ENCODE results near the gene STX17. TPM values are rescaled to one million over a fixed set of nuclear protein-coding genes. Genes with fewer than 3 reads are reported as not detected.

Gene STX17
- total RNA-seq, 2 donors from 2014 or later: 34.0 to 87.9 TPM

GRCh38 chr9:99863955-99864354, 42.5 kb upstream of the STX17 start:
- Histone ChIP-seq H3K4me3 (no peak overlapping the region), H3K4me1 (replicated peaks) (no peaks in the 10 kb centered on the region), H3K9me3 (no peaks in the 10 kb centered on the region), H3K36me3 (no peaks in the 10 kb centered on the region), H3K27ac (no peak overlapping the region), H3K27me3 (replicated peaks; ENCODE audit: insufficient read depth) (no peaks in the 10 kb centered on the region)
- no peak for DNase-seq (ENCODE audit: low spot score)
- TF ChIP-seq POLR2AphosphoS5 (IDR thresholded peaks at IDR 0.05): no peak
- no peak for TF ChIP-seq POLR2A (IDR thresholded peaks at IDR 0.05)
- TF ChIP-seq CTCF (IDR thresholded peaks at IDR 0.05): no peak
- WGBS: 90% methylated on average over 2 of the region's 2 CpGs
- intact Hi-C loops (cut with DNase I): no loop called here

GRCh38 chr9:99866398-99866797, 40.1 kb upstream of the STX17 start:
- intact Hi-C loops (cut with DNase I): no loop called here
- 73% methylated on average over 2 of the region's 2 CpGs for WGBS
- Histone ChIP-seq H3K27ac (no peak overlapping the region), H3K27me3 (replicated peaks; ENCODE audit: insufficient read depth) (no peaks in the 10 kb centered on the region), H3K9me3 (no peaks in the 10 kb centered on the region), H3K36me3 (no peaks in the 10 kb centered on the region), H3K4me1 (replicated peaks) (no peaks in the 10 kb centered on the region), H3K4me3 (no peak overlapping the region)
- DNase-seq (ENCODE audit: low spot score): no peak
- TF ChIP-seq POLR2AphosphoS5 (IDR thresholded peaks at IDR 0.05): no peak
- TF ChIP-seq CTCF (IDR thresholded peaks at IDR 0.05): no peak
- TF ChIP-seq POLR2A (IDR thresholded peaks at IDR 0.05): no peak

GRCh38 chr9:99867536-99867935, 38.9 kb upstream of the STX17 start:
- Histone ChIP-seq H3K27ac (no peak overlapping the region), H3K9me3 (no peaks in the 10 kb centered on the region), H3K4me3 (no peak overlapping the region), H3K36me3 (no peaks in the 10 kb centered on the region), H3K27me3 (replicated peaks; ENCODE audit: insufficient read depth) (no peaks in the 10 kb centered on the region), H3K4me1 (replicated peaks) (no peaks in the 10 kb centered on the region)
- 67% methylated on average over 3 of the region's 3 CpGs for WGBS
- intact Hi-C loops (cut with DNase I): no loop called here
- TF ChIP-seq POLR2AphosphoS5 (IDR thresholded peaks at IDR 0.05): no peak
- TF ChIP-seq POLR2A (IDR thresholded peaks at IDR 0.05): no peak
- TF ChIP-seq CTCF (IDR thresholded peaks at IDR 0.05): no peak
- DNase-seq (ENCODE audit: low spot score): no peak

- TF ChIP-seq CTCF (IDR thresholded peaks at IDR 0.05): no peak
- TF ChIP-seq POLR2A (IDR thresholded peaks at IDR 0.05): no peak
- no peak for TF ChIP-seq POLR2AphosphoS5 (IDR thresholded peaks at IDR 0.05)
- H3K27me3 ChIP-seq (replicated peaks; ENCODE audit: insufficient read depth): no peaks in the 10 kb centered on the region
- H3K9me3 ChIP-seq: no peaks in the 10 kb centered on the region
- no peak overlapping the region for H3K4me3 ChIP-seq
- H3K4me1 ChIP-seq (replicated peaks): no peaks in the 10 kb centered on the region
- no peak overlapping the region for H3K27ac ChIP-seq
- intact Hi-C loops (cut with DNase I): no loop called here
- no peak for DNase-seq (ENCODE audit: low spot score)
- H3K36me3 ChIP-seq: no peaks in the 10 kb centered on the region
These were observed 38.5 kb upstream of the STX17 start for GRCh38 chr9:99867968-99868367.

GRCh38 chr9:99868845-99869244, 37.6 kb upstream of the STX17 start:
- H3K4me1 ChIP-seq (replicated peaks): no peaks in the 10 kb centered on the region
- H3K9me3 ChIP-seq: no peaks in the 10 kb centered on the region
- no peak for DNase-seq (ENCODE audit: low spot score)
- 93% methylated on average over 2 of the region's 2 CpGs for WGBS
- H3K27me3 ChIP-seq (replicated peaks; ENCODE audit: insufficient read depth): no peaks in the 10 kb centered on the region
- H3K27ac ChIP-seq: no peak overlapping the region
- intact Hi-C loops (cut with DNase I): no loop called here
- no peak overlapping the region for H3K4me3 ChIP-seq
- H3K36me3 ChIP-seq: no peaks in the 10 kb centered on the region
- no peak for TF ChIP-seq POLR2AphosphoS5 (IDR thresholded peaks at IDR 0.05)
- TF ChIP-seq CTCF (IDR thresholded peaks at IDR 0.05): no peak
- TF ChIP-seq POLR2A (IDR thresholded peaks at IDR 0.05): no peak

All from prostate gland (tissue), 2 donors.